Large intestine (tissue), 12 donors: ENCODE measurements around the gene CHTF8. TPM values are rescaled to one million over a fixed set of nuclear protein-coding genes. Genes with fewer than 3 reads are reported as not detected.
A peak's percentile ranks its signal among the peaks of the same experiment; 100 is the strongest.

Experiments
- DNase-seq, 2 donors: peaks; one replicate each; pipeline versions ENCODE4 v3.0.0 to v3.0.0-alpha.2; 2013
- H3K27ac ChIP-seq: one replicate; pipeline ENCODE4 v1.5.1; 2013; ENCODE audit warnings: low read length
- H3K27me3 ChIP-seq: 2 replicates; pipeline ENCODE4 v1.6.1; 2013; ENCODE audit warnings: low read length; ENCODE audit not compliant: control insufficient read depth, insufficient read depth
- H3K36me3 ChIP-seq: 2 replicates; pipeline ENCODE4 v1.6.1; 2013; ENCODE audit warnings: low read length; ENCODE audit not compliant: control insufficient read depth, insufficient read depth
- H3K4me1 ChIP-seq: one replicate; pipeline ENCODE4 v1.6.1; 2013; ENCODE audit warnings: low read length; ENCODE audit not compliant: control insufficient read depth, insufficient read depth
- H3K4me3 ChIP-seq: one replicate; pipeline ENCODE4 v1.5.1; 2013; ENCODE audit warnings: low read length
- H3K9me3 ChIP-seq: one replicate; pipeline ENCODE4 v1.6.1; 2013; ENCODE audit warnings: mild to moderate bottlenecking, low read depth, low read length, moderate library complexity; ENCODE audit not compliant: control insufficient read depth
- WGBS: methylation state at CpG from one replicate; pipeline ENCODE4 v1.1.5; 2013; ENCODE audit warnings: low lambda C conversion rate; ENCODE audit not compliant: insufficient coverage; 5-methylcytosine and 5-hydroxymethylcytosine counted together
- long read RNA-seq, 11 donors: transcript quantifications; one replicate each; lab custom pipeline, GENCODE V29; 2026
- polyA plus RNA-seq: library from polyadenylated mRNA; unstranded; fragments of 120-200 nt; gene quantifications from one replicate; pipeline ENCODE4 v1.2.1, GENCODE V29; 2013

CHTF8 gene, protein sequence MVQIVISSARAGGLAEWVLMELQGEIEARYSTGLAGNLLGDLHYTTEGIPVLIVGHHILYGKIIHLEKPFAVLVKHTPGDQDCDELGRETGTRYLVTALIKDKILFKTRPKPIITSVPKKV
- polyA plus RNA-seq = 93.8 TPM
- long read RNA-seq, donor 1, transcript CHTF8-203 (4 exons, 2,903 nt) = minor isoform, 9 of 53 reads
- long read RNA-seq, donor 1, transcript CHTF8-201 (1 exons, 2,561 nt) = major isoform, 28 of 53 reads
- long read RNA-seq, donor 1, partial matches to known transcripts = 6 of 53 reads
- long read RNA-seq, donor 1, other reads (novel, unspliced or antisense) = 0 of 53 reads
- long read RNA-seq, donor 2, transcript CHTF8-201 (1 exons, 2,561 nt) = major isoform, 52 of 77 reads
- long read RNA-seq, donor 2, transcript CHTF8-203 (4 exons, 2,903 nt) = minor isoform, 14 of 77 reads
- long read RNA-seq, donor 2, transcript CHTF8-205 (3 exons, 856 nt) = minor isoform, 7 of 77 reads
- long read RNA-seq, donor 2, partial matches to known transcripts = 0 of 77 reads
- long read RNA-seq, donor 2, other reads (novel, unspliced or antisense) = 0 of 77 reads
- long read RNA-seq, donor 3 = 0 reads
- long read RNA-seq, donor 4, transcript CHTF8-201 (1 exons, 2,561 nt) = major isoform, 7 of 10 reads
- long read RNA-seq, donor 4, partial matches to known transcripts = 0 of 10 reads
- long read RNA-seq, donor 4, other reads (novel, unspliced or antisense) = 0 of 10 reads
- long read RNA-seq, donor 5, transcript CHTF8-203 (4 exons, 2,903 nt) = minor isoform, 10 of 42 reads
- long read RNA-seq, donor 5, transcript CHTF8-205 (3 exons, 856 nt) = minor isoform, 9 of 42 reads
- long read RNA-seq, donor 5, transcript CHTF8-201 (1 exons, 2,561 nt) = major isoform, 18 of 42 reads
- long read RNA-seq, donor 5, partial matches to known transcripts = 0 of 42 reads
- long read RNA-seq, donor 5, other reads (novel, unspliced or antisense) = 0 of 42 reads
- long read RNA-seq, donor 6, transcript CHTF8-203 (4 exons, 2,903 nt) = minor isoform, 17 of 97 reads
- long read RNA-seq, donor 6, transcript CHTF8-205 (3 exons, 856 nt) = minor isoform, 14 of 97 reads
- long read RNA-seq, donor 6, transcript CHTF8-201 (1 exons, 2,561 nt) = major isoform, 58 of 97 reads
- long read RNA-seq, donor 6, partial matches to known transcripts = 0 of 97 reads
- long read RNA-seq, donor 6, other reads (novel, unspliced or antisense) = 0 of 97 reads
- long read RNA-seq, donor 7, transcript CHTF8-203 (4 exons, 2,903 nt) = minor isoform, 5 of 40 reads
- long read RNA-seq, donor 7, transcript CHTF8-201 (1 exons, 2,561 nt) = major isoform, 29 of 40 reads
- long read RNA-seq, donor 7, partial matches to known transcripts = 0 of 40 reads
- long read RNA-seq, donor 7, other reads (novel, unspliced or antisense) = 0 of 40 reads
- long read RNA-seq, donor 8, transcript CHTF8-201 (1 exons, 2,561 nt) = major isoform, 50 of 96 reads
- long read RNA-seq, donor 8, transcript CHTF8-203 (4 exons, 2,903 nt) = minor isoform, 14 of 96 reads
- long read RNA-seq, donor 8, transcript CHTF8-205 (3 exons, 856 nt) = minor isoform, 9 of 96 reads
- long read RNA-seq, donor 8, partial matches to known transcripts = 13 of 96 reads
- long read RNA-seq, donor 8, other reads (novel, unspliced or antisense) = 5 of 96 reads
- long read RNA-seq, donor 9, transcript CHTF8-201 (1 exons, 2,561 nt) = major isoform, 43 of 82 reads
- long read RNA-seq, donor 9, transcript CHTF8-205 (3 exons, 856 nt) = minor isoform, 8 of 82 reads
- long read RNA-seq, donor 9, transcript CHTF8-203 (4 exons, 2,903 nt) = minor isoform, 17 of 82 reads
- long read RNA-seq, donor 9, partial matches to known transcripts = 12 of 82 reads
- long read RNA-seq, donor 9, other reads (novel, unspliced or antisense) = 0 of 82 reads
- long read RNA-seq, donor 10, transcript CHTF8-203 (4 exons, 2,903 nt) = minor isoform, 20 of 90 reads
- long read RNA-seq, donor 10, transcript CHTF8-201 (1 exons, 2,561 nt) = major isoform, 48 of 90 reads
- long read RNA-seq, donor 10, transcript CHTF8-205 (3 exons, 856 nt) = minor isoform, 13 of 90 reads
- long read RNA-seq, donor 10, partial matches to known transcripts = 0 of 90 reads
- long read RNA-seq, donor 10, other reads (novel, unspliced or antisense) = 0 of 90 reads
- long read RNA-seq, donor 11, transcript CHTF8-205 (3 exons, 856 nt) = minor isoform, 15 of 68 reads
- long read RNA-seq, donor 11, transcript CHTF8-201 (1 exons, 2,561 nt) = major isoform, 29 of 68 reads
- long read RNA-seq, donor 11, transcript CHTF8-203 (4 exons, 2,903 nt) = minor isoform, 17 of 68 reads
- long read RNA-seq, donor 11, partial matches to known transcripts = 0 of 68 reads
- long read RNA-seq, donor 11, other reads (novel, unspliced or antisense) = 0 of 68 reads

DNA sequence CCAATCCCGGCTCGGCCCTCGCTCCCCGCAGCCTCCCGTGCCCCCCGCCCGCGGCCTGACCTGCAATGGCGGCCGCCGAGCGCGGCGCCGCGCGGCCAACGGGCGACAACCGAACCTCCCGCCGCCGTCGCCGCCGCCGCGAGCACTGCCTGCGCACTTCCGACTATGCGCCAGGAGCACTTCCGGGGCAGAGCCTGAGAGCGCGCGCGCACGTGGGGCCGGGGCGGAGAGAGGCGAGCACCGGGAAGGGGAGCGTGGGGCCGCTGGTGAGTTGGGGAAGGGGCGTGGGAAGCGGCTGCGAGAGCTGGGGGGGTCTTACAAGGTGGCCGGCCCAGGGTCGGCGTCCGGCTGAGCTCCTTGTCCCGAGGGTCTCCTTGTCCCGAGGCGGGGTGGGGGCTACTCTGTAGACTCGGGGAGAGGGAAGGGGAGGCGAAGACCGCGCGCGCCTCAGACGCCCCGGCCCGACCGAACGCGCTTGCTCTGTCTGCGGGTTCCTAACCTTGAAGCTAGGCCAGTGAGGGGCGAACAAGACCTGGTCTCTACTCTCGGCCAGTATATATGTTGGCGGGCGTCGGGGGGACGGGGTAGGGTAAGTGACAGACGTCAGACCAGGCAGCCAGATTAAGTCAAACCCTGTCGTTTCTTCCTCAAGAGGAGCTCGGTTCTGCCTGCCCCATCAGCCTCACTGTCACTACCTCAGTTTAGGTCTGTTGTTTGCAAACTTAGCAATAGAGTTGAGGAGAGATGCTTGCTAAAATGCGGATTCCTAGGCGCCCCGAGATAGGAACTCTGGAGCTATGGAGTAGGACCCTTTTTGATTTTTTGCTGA, at the start of gene CHTF8, which contains the start of gene UTP4:
CHTF8 (minus strand) TSS at position 165 of the 829 bp plus-strand sequence. CDS start 11,130 bp downstream, outside the sequence.
UTP4 (plus strand) TSS at position 226 of the 829 bp plus-strand sequence. CDS start 811 bp downstream, outside the sequence.
- DNase-seq = peak; percentile 83 to 93
- Histone ChIP-seq H3K36me3 (peaks cover 18% of the 10 kb centered on the region), H3K4me1 (peaks cover 3% of the 10 kb centered on the region), H3K27me3 (no peaks in the 10 kb centered on the region), H3K4me3 (peak within 1 kb of the TSS; percentile 99), H3K27ac (peak within 1 kb of the TSS; percentile 94), H3K9me3 (no peaks in the 10 kb centered on the region)
- WGBS = no CpG with 5 or more reads among the region's 78 CpGs

DNA sequence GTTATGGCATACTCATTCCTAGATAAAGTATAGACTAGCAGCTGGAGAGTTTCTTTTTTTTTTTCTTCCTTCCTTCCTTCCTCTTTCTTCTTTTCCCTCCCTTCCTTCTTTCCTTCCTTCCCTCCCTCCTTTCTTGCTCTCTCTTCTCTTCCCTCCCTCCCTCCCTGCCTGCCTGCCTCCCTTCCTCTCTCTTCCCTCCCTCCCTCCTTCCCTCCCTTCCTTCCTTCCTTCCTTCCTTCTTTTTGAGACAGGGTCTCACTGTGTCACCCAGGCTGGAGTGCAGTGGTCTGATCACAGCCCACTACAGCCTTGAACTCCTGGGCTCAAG, 47.6 kb upstream of the CHTF8 start:
- H3K36me3 ChIP-seq = no peaks in the 10 kb centered on the region
- no peaks in the 10 kb centered on the region for H3K9me3 ChIP-seq
- H3K27me3 ChIP-seq = no peaks in the 10 kb centered on the region
- H3K27ac ChIP-seq = peak overlapping the region; percentile 21
- DNase-seq = no peak
- H3K4me3 ChIP-seq = no peak overlapping the region
- peaks cover 12% of the 10 kb centered on the region for H3K4me1 ChIP-seq

DNA sequence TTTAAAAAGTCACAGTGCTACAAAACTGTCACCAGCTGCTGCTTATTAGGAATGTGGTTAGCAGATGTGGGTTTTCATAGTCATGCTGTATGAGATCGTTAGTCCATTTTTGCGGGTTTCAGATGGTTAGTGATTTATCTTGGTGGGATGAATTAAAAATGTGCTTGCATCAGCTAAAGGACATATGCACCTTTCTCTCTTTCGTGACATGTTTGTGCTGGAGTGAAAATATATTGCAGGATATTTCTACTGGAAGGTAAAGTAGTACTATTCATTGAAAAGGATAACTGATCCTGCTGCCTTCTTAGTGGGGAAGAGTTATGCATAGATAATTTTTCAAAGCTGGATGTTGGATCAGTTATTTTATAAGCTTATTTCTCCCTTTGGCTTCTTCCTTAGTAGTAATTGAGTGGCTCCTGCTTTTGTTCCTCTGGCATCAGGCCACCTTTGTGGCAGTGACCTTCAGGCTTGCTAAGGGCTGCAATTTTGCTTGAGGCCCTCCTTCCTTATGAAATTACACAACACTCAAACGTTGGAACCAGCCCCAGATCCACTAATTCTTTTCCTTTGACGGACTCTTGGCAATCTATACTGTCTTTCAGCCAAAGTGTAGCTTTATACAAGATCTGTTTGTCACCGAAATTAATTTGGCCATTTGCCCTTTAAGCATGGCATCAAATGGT, 47.1 kb upstream of the CHTF8 start:
- Histone ChIP-seq H3K4me3 (no peak overlapping the region), H3K27me3 (no peaks in the 10 kb centered on the region), H3K9me3 (no peaks in the 10 kb centered on the region), H3K36me3 (no peaks in the 10 kb centered on the region), H3K27ac (peak overlapping the region; percentile 21), H3K4me1 (peaks cover 12% of the 10 kb centered on the region)
- WGBS = 56% methylated on average over 2 of the region's 6 CpGs
- peak; percentile 43 to 68 for DNase-seq

DNA sequence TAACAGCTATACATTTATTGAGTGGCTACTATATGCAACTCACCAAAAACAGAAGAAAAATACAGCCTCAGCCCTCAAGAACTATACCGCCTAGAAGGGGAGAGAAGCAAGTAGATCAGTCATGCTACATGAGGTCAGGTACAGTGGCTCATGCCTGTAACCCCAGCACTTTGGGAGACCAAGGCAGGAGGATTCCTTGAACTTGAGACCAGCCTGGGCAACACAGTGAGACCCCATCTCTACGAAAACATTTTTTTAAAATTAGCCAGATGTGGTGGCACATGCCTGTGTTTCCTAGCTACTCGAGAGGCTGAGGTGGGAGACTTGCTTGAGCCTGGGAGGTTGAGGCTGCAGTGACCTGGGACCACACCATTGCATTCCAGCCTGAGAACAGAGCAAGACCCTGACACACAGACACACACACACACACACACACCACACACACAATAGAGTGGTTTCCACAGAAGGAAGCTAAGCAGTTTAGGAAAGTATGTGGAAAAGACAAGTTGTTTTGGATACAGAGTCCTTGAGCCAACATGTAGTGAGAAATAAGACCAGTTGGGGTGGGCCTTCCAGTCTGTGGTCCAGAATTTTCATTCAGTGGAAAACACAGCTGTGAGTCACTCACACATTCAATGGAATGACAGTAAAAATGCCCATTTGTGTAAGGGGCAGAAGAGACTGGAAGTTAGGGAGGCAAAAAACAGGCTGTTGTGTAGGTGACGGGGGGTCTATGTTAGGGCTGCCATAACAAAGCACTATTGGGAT, 43.8 kb upstream of the CHTF8 start:
- H3K27me3 ChIP-seq = no peaks in the 10 kb centered on the region
- H3K9me3 ChIP-seq = no peaks in the 10 kb centered on the region
- no peak overlapping the region for H3K4me3 ChIP-seq
- no peak overlapping the region for H3K27ac ChIP-seq
- peaks cover 13% of the 10 kb centered on the region for H3K4me1 ChIP-seq
- no peak for DNase-seq
- no CpG with 5 or more reads among the region's 4 CpGs for WGBS
- no peaks in the 10 kb centered on the region for H3K36me3 ChIP-seq

DNA sequence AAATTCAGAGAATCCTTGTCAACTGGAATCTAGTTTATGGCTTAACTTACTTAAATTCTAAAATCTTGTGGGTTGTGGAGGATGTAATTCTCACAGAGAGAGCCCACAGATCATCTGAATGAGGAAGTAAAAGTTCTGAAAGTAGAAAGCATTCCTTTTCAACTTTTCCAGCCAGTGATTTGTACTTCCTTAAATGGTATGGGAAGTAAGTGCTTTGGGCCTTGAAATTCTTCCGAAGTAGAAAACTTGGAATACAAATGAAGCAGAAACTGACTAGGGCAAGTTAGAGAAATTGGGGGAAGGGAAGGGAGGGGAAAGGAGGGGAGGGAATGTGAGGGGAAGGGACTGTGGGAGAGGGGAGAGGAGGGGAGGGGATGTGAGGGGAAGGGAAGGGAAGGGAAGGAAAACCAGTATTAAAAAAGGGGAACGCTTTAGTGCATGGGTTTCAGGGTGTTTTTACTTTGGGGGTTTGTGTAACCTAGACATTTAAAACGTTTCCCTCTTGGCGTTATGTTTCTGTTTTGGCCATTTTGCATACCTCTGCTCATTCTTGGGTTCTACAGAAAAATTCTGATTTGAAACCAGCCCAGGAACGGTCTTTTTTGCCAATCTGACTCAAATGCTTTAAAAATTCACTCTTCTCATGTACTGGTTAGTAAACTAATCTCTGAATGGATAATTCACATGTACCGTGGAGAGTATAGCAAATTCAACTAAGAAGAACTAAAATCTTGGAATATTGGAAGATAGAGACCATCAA, 39.1 kb upstream of the CHTF8 start:
- H3K27ac ChIP-seq = no peak overlapping the region
- peaks cover 2% of the 10 kb centered on the region for H3K4me1 ChIP-seq
- 71% methylated on average over 1 of the region's 6 CpGs for WGBS
- H3K9me3 ChIP-seq = no peaks in the 10 kb centered on the region
- no peaks in the 10 kb centered on the region for H3K27me3 ChIP-seq
- DNase-seq = no peak
- H3K36me3 ChIP-seq = peaks cover 31% of the 10 kb centered on the region
- H3K4me3 ChIP-seq = no peak overlapping the region

DNA sequence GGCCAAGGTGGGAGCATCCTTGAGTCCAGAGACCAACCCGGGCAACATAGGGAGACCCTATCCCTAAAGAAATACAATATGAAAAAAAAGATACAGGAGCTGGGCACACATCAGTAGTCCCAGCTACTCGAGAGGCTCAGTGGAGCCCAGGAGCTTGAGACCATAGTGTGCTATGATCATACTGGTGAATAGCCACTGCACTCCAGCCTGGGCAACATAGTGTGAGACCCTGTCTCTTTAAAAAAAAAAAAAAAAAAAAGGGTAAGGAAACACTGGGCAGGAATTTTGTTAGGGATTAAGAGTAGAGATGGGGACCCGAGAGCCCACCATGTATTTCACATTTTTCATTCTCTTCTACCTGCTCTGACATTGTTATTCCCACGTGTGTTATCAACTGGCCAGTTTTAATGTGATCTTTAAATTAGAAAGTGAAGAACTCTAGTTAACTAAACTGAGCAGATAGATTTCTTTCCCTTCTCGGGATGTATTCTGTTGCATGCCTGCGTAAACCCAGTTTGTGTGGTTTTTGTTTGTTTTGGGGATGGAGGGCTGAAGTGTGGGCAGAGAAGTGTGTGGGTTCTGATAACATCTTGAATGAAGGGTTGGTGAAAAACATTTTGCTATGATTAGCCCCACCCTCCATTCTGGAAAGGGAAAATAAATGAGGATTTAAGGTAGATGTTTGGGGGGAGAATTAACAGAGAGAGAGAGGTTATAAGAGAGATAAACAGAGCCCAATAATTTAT, 37.4 kb upstream of the CHTF8 start:
- no peak overlapping the region for H3K27ac ChIP-seq
- H3K4me1 ChIP-seq = peaks cover 2% of the 10 kb centered on the region
- no peak overlapping the region for H3K4me3 ChIP-seq
- no peaks in the 10 kb centered on the region for H3K9me3 ChIP-seq
- H3K36me3 ChIP-seq = peaks cover 47% of the 10 kb centered on the region
- no peak for DNase-seq
- 50% methylated on average over 1 of the region's 6 CpGs for WGBS
- no peaks in the 10 kb centered on the region for H3K27me3 ChIP-seq

DNA sequence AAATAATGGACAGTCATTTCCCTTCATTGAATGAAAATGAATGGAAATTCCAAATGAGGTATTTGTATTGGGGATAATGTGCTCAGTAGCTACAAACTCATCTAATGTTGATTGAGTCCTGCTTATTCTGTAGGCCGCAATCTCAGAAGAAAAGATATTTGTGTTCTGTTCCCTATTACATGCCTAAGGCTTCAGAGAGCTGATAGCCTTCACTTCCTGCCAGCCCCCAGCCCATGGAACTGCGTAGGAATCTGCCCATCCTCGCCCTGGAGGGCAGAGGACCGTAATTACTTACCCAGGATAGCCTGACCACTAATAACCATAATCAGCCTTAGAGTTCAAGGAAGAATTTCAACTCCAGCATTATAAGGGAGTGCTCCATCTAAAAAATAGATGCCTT, 36.7 kb upstream of the CHTF8 start:
- peaks cover 2% of the 10 kb centered on the region for H3K4me1 ChIP-seq
- DNase-seq = no peak
- no peaks in the 10 kb centered on the region for H3K27me3 ChIP-seq
- peaks cover 52% of the 10 kb centered on the region for H3K36me3 ChIP-seq
- no peak overlapping the region for H3K4me3 ChIP-seq
- WGBS = no CpG with 5 or more reads among the region's 4 CpGs
- H3K9me3 ChIP-seq = no peaks in the 10 kb centered on the region
- no peak overlapping the region for H3K27ac ChIP-seq
